HepG2 (cell line): ENCODE measurements around the gene RBM18. TPM values are rescaled to one million over a fixed set of nuclear protein-coding genes. Genes with fewer than 3 reads are reported as not detected.

Experiments used
- CTCF ChIP-seq: sonication (generic); formaldehyde crosslinking; IDR thresholded peaks from 2 replicates; pipeline ENCODE4 v1.5.0; 2020; ENCODE audit warnings: mild to moderate bottlenecking, missing genetic modification reagents, moderate library complexity
- E2F1 ChIP-seq: sonication (generic); formaldehyde crosslinking; IDR thresholded peaks from 2 replicates; pipeline ENCODE4 v1.5.0; 2020; ENCODE audit warnings: missing genetic modification reagents
- FOXA3 ChIP-seq: IDR thresholded peaks from 2 replicates; pipeline ENCODE4 v1.6.1; 2016; ENCODE audit warnings: missing genetic modification reagents, missing compliant biosample characterization
- HDAC2 ChIP-seq: sonication (generic); formaldehyde crosslinking; IDR thresholded peaks from 2 replicates; pipeline ENCODE4 v1.4.0; 2020; ENCODE audit warnings: missing genetic modification reagents
- HMG20B ChIP-seq: conservative IDR thresholded peaks from 2 replicates; pipeline ENCODE4 v1.6.1; 2016; ENCODE audit warnings: missing genetic modification reagents, missing compliant biosample characterization
- MED1 ChIP-seq: sonication (generic); formaldehyde crosslinking; IDR thresholded peaks from 2 replicates; pipeline ENCODE4 v1.4.0; 2020; ENCODE audit warnings: missing genetic modification reagents
- NCOA2 ChIP-seq: sonication (generic); formaldehyde crosslinking; IDR thresholded peaks from 2 replicates; pipeline ENCODE4 v1.8.0; 2022; ENCODE audit warnings: inconsistent platforms
- NR2F1 ChIP-seq, 2 experiments: fragments of 450-650 bp in 1 of 2; formaldehyde crosslinking in 1 of 2; IDR thresholded peaks; 2 replicates each; pipeline versions ENCODE4 v1.5.0 to v1.6.1; 2016 to 2020; ENCODE audit warnings: mild to moderate bottlenecking in 1 of 2, missing compliant biosample characterization in 1 of 2, missing genetic modification reagents in 1 of 2, moderate library complexity in 1 of 2
- PRMT3 ChIP-seq: sonication (generic); formaldehyde crosslinking; IDR thresholded peaks from 2 replicates; pipeline ENCODE4 v1.8.1; 2022; ENCODE audit warnings: low read depth, mild to moderate bottlenecking, moderate library complexity, missing genetic modification reagents, borderline replicate concordance
- RCOR2 ChIP-seq: IDR thresholded peaks from 2 replicates; pipeline ENCODE4 v1.6.1; 2016; ENCODE audit warnings: missing biosample characterization, missing genetic modification reagents
- SOX5 ChIP-seq: IDR thresholded peaks from 2 replicates; pipeline ENCODE4 v1.6.1; 2016; ENCODE audit warnings: borderline replicate concordance
- STAT5B ChIP-seq: sonication (generic); formaldehyde crosslinking; IDR thresholded peaks from 2 replicates; pipeline ENCODE4 v1.4.0; 2020; ENCODE audit warnings: missing genetic modification reagents
- USF2 ChIP-seq, 2 experiments: sonication (generic) in 1 of 2; formaldehyde crosslinking in 1 of 2; IDR thresholded peaks; 2 replicates each; pipeline versions ENCODE4 v1.5.1 to v1.6.1; 2011 to 2020; ENCODE audit warnings: borderline replicate concordance in 1 of 2, low read depth in 1 of 2, low read length in 1 of 2, mild to moderate bottlenecking in 1 of 2, missing genetic modification reagents in 1 of 2, moderate library complexity in 1 of 2
- YEATS2 ChIP-seq: sonication (generic); formaldehyde crosslinking; IDR thresholded peaks from 2 replicates; pipeline ENCODE4 v1.4.0; 2020; ENCODE audit warnings: missing genetic modification reagents, borderline replicate concordance
- ZBTB43 ChIP-seq: sonication (generic); formaldehyde crosslinking; conservative IDR thresholded peaks from 2 replicates; pipeline ENCODE4 v1.4.0; 2020; ENCODE audit warnings: missing genetic modification reagents
- ZFY ChIP-seq: sonication (generic); formaldehyde crosslinking; IDR thresholded peaks from 2 replicates; pipeline ENCODE4 v1.4.0; 2020; ENCODE audit warnings: missing genetic modification reagents
- ZNF331 ChIP-seq: sonication (generic); formaldehyde crosslinking; IDR thresholded peaks from 2 replicates; pipeline ENCODE4 v1.4.0; 2020; ENCODE audit warnings: missing genetic modification reagents
- ZNF513 ChIP-seq: sonication (generic); formaldehyde crosslinking; conservative IDR thresholded peaks from 2 replicates; pipeline ENCODE4 v1.5.0; 2020; ENCODE audit warnings: missing genetic modification reagents
- ZNF883 ChIP-seq: sonication (generic); formaldehyde crosslinking; IDR thresholded peaks from 2 replicates; pipeline ENCODE4 v1.5.1; 2020; ENCODE audit warnings: mild to moderate bottlenecking, missing genetic modification reagents; ENCODE audit errors: not compliant biosample characterization
- ZSCAN21 ChIP-seq: sonication (generic); formaldehyde crosslinking; IDR thresholded peaks from 2 replicates; pipeline ENCODE4 v1.8.0; 2022; ENCODE audit warnings: mild to moderate bottlenecking, missing genetic modification reagents, moderate library complexity, borderline replicate concordance
- polyA plus RNA-seq, 8 experiments: library from polyadenylated mRNA; depleted of rRNA in 3 of 8; stranded (reverse) in 7 of 8; unstranded in 1 of 8; fragments of >200 nt; fragmentation: Illumina TruSeq in 4 of 8; extraction: Trizol in 4 of 8; gene quantifications; 2 replicates each; pipeline versions ENCODE4 v1.2.1 to v1.2.3, GENCODE V29; 2011 to 2016; ENCODE audit warnings: low read depth in 4 of 8, missing spikeins in 1 of 8, mixed read lengths in 1 of 8; ENCODE audit not compliant: insufficient read depth in 1 of 8
- total RNA-seq, 5 experiments: library from RNA; depleted of rRNA; stranded (reverse); fragments of >200 nt; fragmentation: Illumina TruSeq; extraction: Trizol; gene quantifications; 2 replicates each; pipeline ENCODE4 v1.2.3, GENCODE V29; 2016; ENCODE audit warnings: low read depth in 1 of 5

The RBM18 gene
- total and polyA plus RNA-seq, 2 of the 13 experiments (the other 11 are each of a cell fraction or from before 2014, with no cell fraction given), result 12.6 to 16.6 TPM

- peak; percentile 35; the same call in 1 of the 2 replicates for TF ChIP-seq USF2 (IDR thresholded peaks at IDR 0.05; ENCODE audit: low read depth, low read length)
- TF ChIP-seq USF2 (CRISPR knock-in tag; IDR thresholded peaks at IDR 0.05; ENCODE audit: borderline replicate concordance), result no peak
- TF ChIP-seq NCOA2, result peak; percentile 74
- no peak for TF ChIP-seq E2F1 (CRISPR knock-in tag)
- peak; percentile 92 for TF ChIP-seq HDAC2 (CRISPR knock-in tag)
- TF ChIP-seq HMG20B (CRISPR knock-in tag), result 0 out of 2 replicates have a peak, but pooled peaks have one; percentile 19
- TF ChIP-seq YEATS2 (CRISPR knock-in tag), result peak; percentile 25; the same call in 1 of the 2 replicates
- no peak for TF ChIP-seq PRMT3 (CRISPR knock-in tag)
- TF ChIP-seq ZNF331, result peak; percentile 44; the same call in 1 of the 2 replicates
- TF ChIP-seq ZBTB43 (CRISPR knock-in tag), result 0 out of 2 replicates have a peak, but pooled peaks have one; percentile 36
- TF ChIP-seq CTCF (CRISPR knock-in tag), result peak; percentile 33; the same call in 1 of the 2 replicates
- TF ChIP-seq RCOR2 (CRISPR knock-in tag), result peak; percentile 77
- peak; percentile 34; the same call in 1 of the 2 replicates for TF ChIP-seq ZFY
- peak; percentile 36; the same call in 1 of the 2 replicates for TF ChIP-seq SOX5
- no peak for TF ChIP-seq ZNF883 (CRISPR knock-in tag)
- peak; percentile 96 for TF ChIP-seq FOXA3 (CRISPR knock-in tag)
- TF ChIP-seq ZNF513 (CRISPR knock-in tag), result no peak
- no peak for TF ChIP-seq STAT5B (CRISPR knock-in tag)
- peak; percentile 16; the same call in 1 of the 2 replicates for TF ChIP-seq MED1 (CRISPR knock-in tag)
- TF ChIP-seq ZSCAN21, result peak; percentile 29; the same call in 1 of the 2 replicates
- TF ChIP-seq NR2F1 (CRISPR knock-in tag; IDR thresholded peaks at IDR 0.05), result peak; percentile 91 to 96
Measured at GRCh38 chr9:122190597-122191381, 73.9 kb downstream of the RBM18 start (continued).
